Epithelial cell of esophagus (primary cell): ENCODE results near the gene KRTAP5-7.

Source experiments
- DNase-seq: peaks from one replicate; pipeline ENCODE4 v3.0.0; 2010; ENCODE audit warnings: low read depth
- H3K4me3 ChIP-seq: 2 replicates; pipeline ENCODE4 v1.5.1; 2011; ENCODE audit warnings: mild to moderate bottlenecking, low read length, control low read depth
- CTCF ChIP-seq: IDR thresholded peaks from 2 replicates; pipeline ENCODE4 v1.5.1; 2011; ENCODE audit warnings: low read depth, mild to moderate bottlenecking, low read length, control low read depth, inconsistent platforms; ENCODE audit not compliant: insufficient read depth; ENCODE audit errors: missing control alignments

KRTAP5-7 gene

GRCh38 chr11:71489311-71490043 is 37.6 kb upstream of the KRTAP5-7 start:
- TF ChIP-seq CTCF = no peak
- no peak overlapping the region for H3K4me3 ChIP-seq
- peak; percentile 65 for DNase-seq

GRCh38 chr11:71490044-71490730 is 36.9 kb upstream of the KRTAP5-7 start:
- no peak overlapping the region for H3K4me3 ChIP-seq
- no peak for DNase-seq
- no peak for TF ChIP-seq CTCF

GRCh38 chr11:71490731-71491390 is 36.2 kb upstream of the KRTAP5-7 start:
- H3K4me3 ChIP-seq = no peak overlapping the region
- no peak for DNase-seq
- TF ChIP-seq CTCF = no peak

- DNase-seq = no peak
- H3K4me3 ChIP-seq = no peak overlapping the region
- TF ChIP-seq CTCF = no peak
Observed at GRCh38 chr11:71491531-71491930, 35.5 kb upstream of the KRTAP5-7 start.

GRCh38 chr11:71491940-71492339 is 35.1 kb upstream of the KRTAP5-7 start:
- no peak overlapping the region for H3K4me3 ChIP-seq
- no peak for DNase-seq
- no peak for TF ChIP-seq CTCF

GRCh38 chr11:71495286-71496230 is 31.5 kb upstream of the KRTAP5-7 start:
- no peak overlapping the region for H3K4me3 ChIP-seq
- no peak for DNase-seq
- TF ChIP-seq CTCF = no peak
